ENCODE data around the gene ACAP1. TPM values are rescaled to one million over a fixed set of nuclear protein-coding genes. Genes with fewer than 3 reads are reported as not detected.
A peak's percentile ranks its signal among the peaks of the same experiment; 100 is the strongest.
"Not testable (repeated sequence)": the region's sequence is repeated elsewhere in the genome, so short reads cannot be mapped to it uniquely, and the experiment has no call there.

ACAP1 gene
- total RNA-seq, 1 donor from 2014 or later = 23.2 TPM

DNA sequence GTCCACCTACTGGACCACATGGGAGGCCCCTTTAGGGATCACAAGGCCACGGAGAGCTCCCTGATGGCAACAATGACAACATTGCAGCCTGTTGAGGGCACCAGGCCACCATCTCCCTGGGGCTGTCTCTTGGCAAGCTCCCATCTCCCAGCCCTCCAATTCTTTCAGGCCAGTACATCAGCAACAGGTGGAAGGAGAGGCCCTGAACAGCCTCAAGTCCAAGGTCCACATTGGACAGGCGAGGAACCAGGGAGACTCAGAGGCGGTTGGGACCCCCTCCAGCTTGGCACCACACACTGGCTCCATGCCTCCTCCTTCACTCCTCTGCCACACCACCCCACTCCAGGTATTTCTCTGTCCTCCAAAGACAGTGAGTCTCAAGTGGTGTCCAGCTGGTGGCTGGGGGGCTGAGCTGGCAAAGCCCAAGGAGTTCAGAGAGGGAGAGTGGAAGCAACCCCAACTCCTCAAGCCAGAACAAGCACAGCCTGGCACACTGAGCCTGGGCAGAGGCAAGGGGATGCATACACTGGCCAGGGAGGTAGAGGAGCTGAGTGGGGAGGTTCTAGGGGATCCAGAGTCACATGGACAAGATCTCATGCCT, 1.3 kb upstream of the ACAP1 start:
- Histone ChIP-seq H3K27me3 (no peaks in the 10 kb centered on the region), H3K4me1 (peaks cover 6% of the 10 kb centered on the region), H3K4me3 (no peak overlapping the region), H3K9me3 (no peaks in the 10 kb centered on the region), H3K36me3 (no peaks in the 10 kb centered on the region), H3K27ac (no peak overlapping the region)
- TF ChIP-seq, protein P1, sequence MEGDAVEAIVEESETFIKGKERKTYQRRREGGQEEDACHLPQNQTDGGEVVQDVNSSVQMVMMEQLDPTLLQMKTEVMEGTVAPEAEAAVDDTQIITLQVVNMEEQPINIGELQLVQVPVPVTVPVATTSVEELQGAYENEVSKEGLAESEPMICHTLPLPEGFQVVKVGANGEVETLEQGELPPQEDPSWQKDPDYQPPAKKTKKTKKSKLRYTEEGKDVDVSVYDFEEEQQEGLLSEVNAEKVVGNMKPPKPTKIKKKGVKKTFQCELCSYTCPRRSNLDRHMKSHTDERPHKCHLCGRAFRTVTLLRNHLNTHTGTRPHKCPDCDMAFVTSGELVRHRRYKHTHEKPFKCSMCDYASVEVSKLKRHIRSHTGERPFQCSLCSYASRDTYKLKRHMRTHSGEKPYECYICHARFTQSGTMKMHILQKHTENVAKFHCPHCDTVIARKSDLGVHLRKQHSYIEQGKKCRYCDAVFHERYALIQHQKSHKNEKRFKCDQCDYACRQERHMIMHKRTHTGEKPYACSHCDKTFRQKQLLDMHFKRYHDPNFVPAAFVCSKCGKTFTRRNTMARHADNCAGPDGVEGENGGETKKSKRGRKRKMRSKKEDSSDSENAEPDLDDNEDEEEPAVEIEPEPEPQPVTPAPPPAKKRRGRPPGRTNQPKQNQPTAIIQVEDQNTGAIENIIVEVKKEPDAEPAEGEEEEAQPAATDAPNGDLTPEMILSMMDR (IDR thresholded peaks at IDR 0.05) = no peak
- intact Hi-C loops (cut with DNase I) = no loop called here
- ATAC-seq = no peak
- no peak for DNase-seq

DNA sequence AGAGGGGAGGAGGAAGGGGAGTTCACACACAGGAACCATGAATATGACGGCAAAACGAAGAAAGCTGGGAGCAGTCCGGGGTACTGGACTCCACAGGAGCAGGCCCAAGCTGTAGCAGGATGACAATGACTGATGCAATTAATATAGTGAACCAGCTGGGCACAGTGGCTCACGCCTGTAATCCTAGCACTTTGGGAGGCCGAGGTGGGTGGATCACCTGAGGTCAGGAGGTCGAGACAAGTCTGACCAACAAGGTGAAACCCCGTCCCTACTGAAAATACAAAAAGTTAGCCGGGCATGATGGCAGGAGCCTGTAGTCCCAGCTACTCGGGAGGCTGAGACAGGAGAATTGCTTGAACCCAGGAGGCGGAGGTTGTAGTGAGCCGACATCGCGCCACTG, 564 bp upstream of the ACAP1 start:
- H3K27ac ChIP-seq = not testable (repeated sequence)

DNA sequence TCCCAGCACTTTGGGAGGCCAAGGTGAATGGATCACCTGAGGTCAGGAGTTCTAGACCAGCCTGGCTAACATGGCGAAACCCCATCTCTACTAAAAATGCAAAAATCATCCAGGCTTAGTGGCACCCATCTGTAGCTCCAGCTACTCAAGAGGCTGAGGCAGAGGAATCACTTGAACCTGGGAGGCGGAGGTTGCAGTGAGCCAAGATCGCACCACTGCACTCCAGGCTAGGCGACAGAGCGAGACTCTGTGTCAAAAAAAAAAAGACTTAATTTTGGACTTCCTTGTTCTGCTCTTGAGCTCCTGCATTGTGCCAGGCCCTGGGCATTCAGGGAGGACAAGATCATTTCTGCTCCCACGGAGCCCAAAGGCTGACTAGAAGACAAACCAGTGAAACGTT, 1.3 kb downstream of the ACAP1 start:
- H3K27ac ChIP-seq; intact Hi-C loops (cut with DNase I); DNase-seq; H3K36me3 ChIP-seq; H3K27me3 ChIP-seq; ATAC-seq; H3K9me3 ChIP-seq; H3K4me1 ChIP-seq: not testable (repeated sequence)
- H3K4me3 ChIP-seq = peak overlapping the region; percentile 43

More for the DNA sequence above, 564 bp upstream of the ACAP1 start:
- H3K27me3 ChIP-seq; DNase-seq; H3K4me1 ChIP-seq; intact Hi-C loops (cut with DNase I); H3K9me3 ChIP-seq; ATAC-seq; H3K4me3 ChIP-seq; H3K36me3 ChIP-seq: not testable (repeated sequence)

DNA sequence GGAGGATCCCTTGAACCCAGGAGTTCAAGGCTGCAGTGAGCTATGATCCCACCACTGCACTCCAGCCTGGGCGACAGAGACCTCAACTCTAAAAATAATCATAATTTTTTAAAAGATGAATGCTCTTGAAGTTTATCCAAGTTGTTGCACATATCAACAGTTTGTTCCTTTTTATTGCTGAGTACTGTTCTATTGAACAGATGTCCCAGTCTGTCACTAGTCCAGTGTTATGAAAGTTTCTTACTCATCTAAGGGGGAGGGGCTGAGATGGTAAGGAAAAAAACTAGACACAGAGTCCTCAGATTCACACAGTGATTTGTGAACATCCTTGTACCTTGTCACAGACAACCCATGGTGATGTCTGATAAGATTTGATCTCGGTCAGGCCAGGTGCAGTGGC, 3.9 kb downstream of the ACAP1 start:
- TF ChIP-seq, protein P1 (IDR thresholded peaks at IDR 0.05) = no peak
- ATAC-seq (no peak), DNase-seq (no peak)
- no peaks in the 10 kb centered on the region for H3K9me3 ChIP-seq
- no peak overlapping the region for H3K27ac ChIP-seq
- H3K27me3 ChIP-seq = no peaks in the 10 kb centered on the region
- H3K36me3 ChIP-seq = no peaks in the 10 kb centered on the region
- no peak overlapping the region for H3K4me3 ChIP-seq
- no peaks in the 10 kb centered on the region for H3K4me1 ChIP-seq
- intact Hi-C loops (cut with DNase I) = no loop called here

DNA sequence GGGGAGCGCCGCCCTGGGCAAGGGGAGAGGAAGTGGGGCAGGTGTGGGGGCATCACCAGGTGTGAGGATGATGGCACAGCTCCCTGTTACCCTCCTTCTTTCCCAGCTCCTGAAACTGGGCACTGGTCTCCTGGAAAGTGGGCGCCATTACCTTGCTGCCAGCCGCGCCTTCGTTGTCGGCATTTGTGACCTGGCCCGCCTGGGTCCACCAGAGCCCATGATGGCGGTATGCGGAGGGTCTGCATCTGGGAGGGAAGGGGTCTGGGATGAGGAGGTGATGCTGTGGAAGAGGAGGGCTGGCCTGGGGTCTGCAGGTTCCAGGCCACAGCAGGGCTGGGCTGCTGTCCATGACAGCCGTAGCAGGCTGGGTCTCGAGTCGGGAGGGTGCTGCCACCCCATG, 5.5 kb downstream of the ACAP1 start:
- no peaks in the 10 kb centered on the region for H3K27me3 ChIP-seq
- no peak overlapping the region for H3K27ac ChIP-seq
- H3K9me3 ChIP-seq = no peaks in the 10 kb centered on the region
- no peaks in the 10 kb centered on the region for H3K4me1 ChIP-seq
- H3K36me3 ChIP-seq = no peaks in the 10 kb centered on the region
- ATAC-seq (no peak), DNase-seq (no peak)
- intact Hi-C loops (cut with DNase I) = no loop called here
- no peak overlapping the region for H3K4me3 ChIP-seq
- TF ChIP-seq, protein P1 (IDR thresholded peaks at IDR 0.05) = no peak

DNA sequence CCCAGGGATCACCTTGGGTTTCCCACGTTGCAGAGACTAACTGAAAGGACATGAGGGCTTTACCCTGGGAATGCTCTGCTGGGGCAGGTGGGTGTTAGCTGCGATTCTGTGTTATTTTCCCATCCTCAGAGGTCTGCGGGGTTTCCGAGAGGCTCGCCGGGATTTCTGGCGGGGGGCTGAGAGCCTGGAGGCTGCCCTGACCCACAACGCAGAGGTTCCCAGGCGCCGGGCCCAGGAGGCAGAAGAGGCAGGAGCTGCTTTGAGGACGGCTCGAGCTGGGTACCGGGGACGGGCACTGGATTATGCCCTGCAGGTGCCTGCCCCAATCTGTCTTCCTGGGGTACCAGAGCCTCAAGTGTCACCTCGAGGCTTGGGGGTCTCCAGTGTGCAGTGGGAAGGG, 6.9 kb downstream of the ACAP1 start:
- ATAC-seq (no peak), DNase-seq (no peak)
- no peaks in the 10 kb centered on the region for H3K36me3 ChIP-seq
- no peak overlapping the region for H3K27ac ChIP-seq
- no peak overlapping the region for H3K4me3 ChIP-seq
- no peaks in the 10 kb centered on the region for H3K4me1 ChIP-seq
- TF ChIP-seq, protein P1 (IDR thresholded peaks at IDR 0.05) = no peak
- intact Hi-C loops (cut with DNase I) = no loop called here
- no peaks in the 10 kb centered on the region for H3K9me3 ChIP-seq
- no peaks in the 10 kb centered on the region for H3K27me3 ChIP-seq
